IMR-90 (cell line): ENCODE measurements around the gene CDC42EP2. TPM values are rescaled to one million over a fixed set of nuclear protein-coding genes. Genes with fewer than 3 reads are reported as not detected.

Experiments
- ATAC-seq: fragments of 200-7000 bp; cut with Tn5 transposase; 2 replicates; pipeline ENCODE4 v1.9.1; 2020; ENCODE audit warnings: low read depth, mild to moderate bottlenecking, moderate library complexity
- BruUV-seq: library from RNA; stranded (reverse); fragments of 400-500 nt; replicated peaks from 2 replicates; lab custom pipeline; 2021; lab: Mats Ljungman, UMichigan
- CTCF ChIA-PET: fragments of 300-600 bp; formaldehyde crosslinking; extraction: SDS; loops from one replicate; lab custom pipeline; 2021; ENCODE audit warnings: antibody characterized with exemption; lab: Yijun Ruan, JAX
- POLR2A ChIA-PET: fragments of 300-600 bp; sonication (Branson Sonifier 250); formaldehyde crosslinking; loops from one replicate; lab custom pipeline; 2022; ENCODE audit warnings: antibody characterized with exemption; ENCODE audit not compliant: unreplicated experiment; lab: Charles Lee
- DNase-seq: peaks from one replicate; pipeline ENCODE4 v3.0.0; 2013
- H2AFZ ChIP-seq: replicated peaks from 2 replicates; pipeline ENCODE3; 2013; ENCODE audit warnings: low read length, mild to moderate bottlenecking; ENCODE audit not compliant: poor library complexity
- H2AK5ac ChIP-seq: 2 replicates; pipeline ENCODE4 v1.6.1; 2013; ENCODE audit warnings: low read depth, low read length, inconsistent platforms
- H2AK9ac ChIP-seq: replicated peaks from 2 replicates; pipeline ENCODE3; 2013; ENCODE audit warnings: mild to moderate bottlenecking, low read depth, low read length, moderate library complexity; ENCODE audit not compliant: poor library complexity
- H2BK120ac ChIP-seq: 2 replicates; pipeline ENCODE4 v1.6.1; 2013; ENCODE audit warnings: low read depth, low read length, inconsistent platforms
- H2BK15ac ChIP-seq: 3 replicates; pipeline ENCODE4 v1.6.1; 2013; ENCODE audit warnings: low read depth, low read length, inconsistent platforms
- H2BK20ac ChIP-seq: 2 replicates; pipeline ENCODE4 v1.6.1; 2013; ENCODE audit warnings: low read depth, mild to moderate bottlenecking, inconsistent platforms, low read length, moderate library complexity
- H2BK5ac ChIP-seq: 2 replicates; pipeline ENCODE4 v1.6.1; 2013; ENCODE audit warnings: mild to moderate bottlenecking, low read depth, low read length, inconsistent platforms; ENCODE audit not compliant: poor library complexity, severe bottlenecking
- H3K14ac ChIP-seq: replicated peaks from 2 replicates; pipeline ENCODE4 v1.6.1; 2013; ENCODE audit warnings: low read depth, low read length, inconsistent platforms
- H3K18ac ChIP-seq: 2 replicates; pipeline ENCODE4 v1.6.1; 2013; ENCODE audit warnings: low read depth, low read length, control low read depth
- H3K23ac ChIP-seq: 2 replicates; pipeline ENCODE4 v1.6.1; 2013; ENCODE audit warnings: low read depth, low read length, inconsistent platforms
- H3K27ac ChIP-seq: 2 replicates; pipeline ENCODE4 v1.5.1; 2013; ENCODE audit warnings: mild to moderate bottlenecking, control low read depth, low read length; ENCODE audit not compliant: insufficient read depth
- H3K27me3 ChIP-seq: 2 replicates; pipeline ENCODE4 v1.6.1; 2013; ENCODE audit warnings: low read length; ENCODE audit not compliant: control insufficient read depth, insufficient read depth
- H3K36me3 ChIP-seq: 2 replicates; pipeline ENCODE4 v1.6.1; 2013; ENCODE audit warnings: low read length, mixed read lengths; ENCODE audit not compliant: control insufficient read depth, insufficient read depth
- H3K4ac ChIP-seq: 2 replicates; pipeline ENCODE4 v1.6.1; 2013; ENCODE audit warnings: low read depth, low read length, inconsistent platforms
- H3K4me1 ChIP-seq: 2 replicates; pipeline ENCODE4 v1.6.1; 2013; ENCODE audit warnings: low read length, mixed read lengths; ENCODE audit not compliant: control insufficient read depth, insufficient read depth
- H3K4me2 ChIP-seq: 2 replicates; pipeline ENCODE4 v1.6.1; 2013; ENCODE audit warnings: low read depth, mild to moderate bottlenecking, control low read depth, low read length, moderate library complexity
- H3K4me3 ChIP-seq: 2 replicates; pipeline ENCODE4 v1.5.1; 2013; ENCODE audit warnings: low read depth, mild to moderate bottlenecking, control low read depth, low read length, moderate library complexity; ENCODE audit not compliant: insufficient read depth
- H3K56ac ChIP-seq: 2 replicates; pipeline ENCODE4 v1.6.1; 2013; ENCODE audit warnings: low read length, inconsistent platforms; ENCODE audit not compliant: insufficient read depth; ENCODE audit errors: extremely low read depth
- H3K79me1 ChIP-seq, 2 experiments: 2 replicates each; pipeline ENCODE4 v1.6.1; 2013; ENCODE audit warnings: low read length in 2 of 2, inconsistent platforms in 1 of 2, low read depth in 1 of 2
- H3K9ac ChIP-seq: 2 replicates; pipeline ENCODE4 v1.6.1; 2013; ENCODE audit warnings: low read depth, low read length, control low read depth
- H3K9me1 ChIP-seq: 2 replicates; pipeline ENCODE4 v1.6.1; 2013; ENCODE audit warnings: low read length, inconsistent platforms; ENCODE audit not compliant: insufficient read depth
- H3K9me3 ChIP-seq: 2 replicates; pipeline ENCODE4 v1.6.1; 2013; ENCODE audit warnings: low read length; ENCODE audit not compliant: control insufficient read depth, insufficient read depth
- H4K20me1 ChIP-seq: 2 replicates; pipeline ENCODE4 v1.6.1; 2013; ENCODE audit warnings: low read length, inconsistent platforms; ENCODE audit not compliant: insufficient read depth
- H4K5ac ChIP-seq: 2 replicates; pipeline ENCODE4 v1.6.1; 2013; ENCODE audit warnings: mild to moderate bottlenecking, low read depth, low read length, control low read depth
- H4K8ac ChIP-seq, 2 experiments: 2 replicates each; pipeline ENCODE4 v1.6.1; 2013; ENCODE audit warnings: low read depth in 2 of 2, low read length in 2 of 2, control low read depth in 1 of 2, inconsistent platforms in 1 of 2
- H4K91ac ChIP-seq: 2 replicates; pipeline ENCODE4 v1.6.1; 2013; ENCODE audit warnings: low read depth, low read length, inconsistent platforms; ENCODE audit not compliant: insufficient read depth
- BHLHE40 ChIP-seq: fragments of 150-350 bp; IDR thresholded peaks from 2 replicates; pipeline ENCODE4 v1.6.1; 2016; ENCODE audit warnings: mild to moderate bottlenecking, low read depth, low read length
- CEBPB ChIP-seq: IDR thresholded peaks from 2 replicates; pipeline ENCODE4 v1.6.1; 2012; ENCODE audit warnings: low read depth, low read length, improper control_type of control experiment
- CHD1 ChIP-seq: IDR thresholded peaks from 2 replicates; pipeline ENCODE4 v1.6.1; 2012; ENCODE audit warnings: low read depth, low read length, improper control_type of control experiment
- CTCF ChIP-seq: conservative IDR thresholded peaks from 2 replicates; pipeline ENCODE4 v1.5.1; 2012; ENCODE audit warnings: mild to moderate bottlenecking, low read depth, low read length, improper control_type of control experiment
- FOS ChIP-seq: fragments of 150-350 bp; IDR thresholded peaks from 2 replicates; pipeline ENCODE4 v1.6.1; 2016; ENCODE audit warnings: low read depth, low read length
- MAFK ChIP-seq: IDR thresholded peaks from 2 replicates; pipeline ENCODE4 v1.6.1; 2012; ENCODE audit warnings: low read depth, low read length, improper control_type of control experiment
- MAZ ChIP-seq: IDR thresholded peaks from 2 replicates; pipeline ENCODE4 v1.6.1; 2012; ENCODE audit warnings: low read depth, mild to moderate bottlenecking, low read length, improper control_type of control experiment, moderate library complexity, borderline replicate concordance
- MXI1 ChIP-seq: IDR thresholded peaks from 2 replicates; pipeline ENCODE4 v1.6.1; 2012; ENCODE audit warnings: low read depth, mild to moderate bottlenecking, low read length, moderate library complexity, borderline replicate concordance
- NFE2L2 ChIP-seq: fragments of 150-350 bp; IDR thresholded peaks from 2 replicates; pipeline ENCODE4 v1.6.1; 2016; ENCODE audit warnings: low read depth, mild to moderate bottlenecking, low read length
- POLR2A ChIP-seq: IDR thresholded peaks from 2 replicates; pipeline ENCODE4 v1.6.1; 2012; ENCODE audit warnings: mild to moderate bottlenecking, low read depth, low read length
- RCOR1 ChIP-seq: IDR thresholded peaks from 2 replicates; pipeline ENCODE4 v1.6.1; 2012; ENCODE audit warnings: mild to moderate bottlenecking, low read length, improper control_type of control experiment; ENCODE audit not compliant: insufficient replicate concordance
- RFX5 ChIP-seq: IDR thresholded peaks from 2 replicates; pipeline ENCODE4 v1.8.0; 2012; ENCODE audit warnings: low read depth, mild to moderate bottlenecking, low read length, moderate library complexity
- SMC3 ChIP-seq: fragments of 150-350 bp; IDR thresholded peaks from 2 replicates; pipeline ENCODE4 v1.6.1; 2016; ENCODE audit warnings: low read depth, mild to moderate bottlenecking, antibody characterized with exemption, low read length, moderate library complexity
- USF2 ChIP-seq: fragments of 150-350 bp; IDR thresholded peaks from 2 replicates; pipeline ENCODE4 v1.6.1; 2017; ENCODE audit warnings: mild to moderate bottlenecking, antibody characterized with exemption, low read length, low read depth
- WGBS, 2 experiments: methylation state at CpG; one replicate each; pipeline versions ENCODE4 v1.1.5 to v1.1.7; 2013; ENCODE audit warnings: missing lambda C conversion rate in 2 of 2; ENCODE audit not compliant: insufficient read length in 1 of 2; ENCODE audit errors: extremely low coverage in 2 of 2; 5-methylcytosine and 5-hydroxymethylcytosine counted together
- dilution Hi-C: fragments of 300-500 bp; cut with HindIII; formaldehyde crosslinking; loops from one replicate; pipeline ENCODE4 v1.14.3; 2018; ENCODE audit warnings: low sequenced_read_pairs; ENCODE audit not compliant: unreplicated experiment
- in situ Hi-C: fragments of 300-500 bp; cut with MboI; formaldehyde crosslinking; loops from 3 replicates; pipeline ENCODE4 v1.14.3; 2019; ENCODE audit warnings: low sequenced_read_pairs, inconsistent platforms, mixed read lengths
- intact Hi-C: fragments of 100-400 bp; cut with micrococcal nuclease; formaldehyde crosslinking; loops from 2 replicates; pipeline ENCODE4 v1.10.0; 2022
- polyA plus RNA-seq, 3 experiments: library from polyadenylated mRNA; depleted of rRNA; stranded (reverse); fragments of >200 nt; gene quantifications; 2 replicates each; pipeline ENCODE4 v1.2.3, GENCODE V29; 2012; ENCODE audit warnings: low replicate concordance in 1 of 3
- total RNA-seq: library from RNA; depleted of rRNA; stranded (reverse); fragments of >200 nt; gene quantifications from 2 replicates; pipeline ENCODE4 v1.2.3, GENCODE V29; 2012

Gene CDC42EP2
- total and polyA plus RNA-seq, 2 of the 4 experiments (the other 2 are of a cell fraction), result 5.2 to 27.5 TPM

- no TSS peak for BruUV-seq
- H3K27ac ChIP-seq, result peak overlapping the region; percentile 84; the same call in 1 of the 2 replicates
- peak overlapping the region in 1 of 2 experiments; percentile 55; a peak in 2 of 4 replicates for H4K8ac ChIP-seq
- H3K14ac ChIP-seq, result peak overlapping the region; percentile 58; the same call in 1 of the 2 replicates
- no peaks in the 10 kb centered on the region for H3K36me3 ChIP-seq
- peaks cover 7 to 56% of the 10 kb centered on the region in 2 experiments; a peak in 3 of 4 replicates for H3K79me1 ChIP-seq
- H2AFZ ChIP-seq, result no peak overlapping the region
- H2BK5ac ChIP-seq, result peak overlapping the region; percentile 65
- peaks cover 48% of the 10 kb centered on the region for H3K4me1 ChIP-seq
- dilution Hi-C loops, result no loop called here
- peaks cover 53% of the 10 kb centered on the region for H3K9me1 ChIP-seq
- peak overlapping the region; percentile 84 for H2AK5ac ChIP-seq
- H3K4me3 ChIP-seq, result no peak overlapping the region
- H2BK120ac ChIP-seq, result peak overlapping the region; percentile 76
- DNase-seq, result peak; percentile 90
- peak overlapping the region; percentile 34; the same call in 1 of the 2 replicates for H3K23ac ChIP-seq
- H3K9ac ChIP-seq, result 0 out of 2 replicates have a peak overlapping the region, but pooled peaks have one; percentile 12
- H3K56ac ChIP-seq, result no peak overlapping the region
- H3K4ac ChIP-seq, result peak overlapping the region; percentile 82
- no CpG with 5 or more reads among the region's 17 CpGs for WGBS, 2 experiments
- 0 out of 2 replicates have a peak overlapping the region, but pooled peaks have one; percentile 12 for H4K91ac ChIP-seq
- peak overlapping the region; percentile 53 for H2BK20ac ChIP-seq
- H3K18ac ChIP-seq, result peak overlapping the region; percentile 40; the same call in 1 of the 2 replicates
- CTCF ChIA-PET, result interaction anchor here (2.1 kb wide), 1 partner anchor 10 kb away, joined by 6 read pairs; no protein-coding TSS in a partner anchor
- ATAC-seq, result peak; percentile 51
- peak overlapping the region; percentile 20 for H2AK9ac ChIP-seq
- TF ChIP-seq CHD1 (no peak), MXI1 (0 out of 2 replicates have a peak, but pooled peaks have one; percentile 17), POLR2A (no peak), NFE2L2 (no peak), SMC3 (no peak), MAFK (no peak), USF2 (no peak), CEBPB (peak; percentile 53; the same call in 1 of the 2 replicates), RCOR1 (no peak), CTCF (no peak), RFX5 (no peak), MAZ (0 out of 2 replicates have a peak, but pooled peaks have one; percentile 3), FOS (peak; percentile 67), BHLHE40 (peak; percentile 84)
- in situ Hi-C loops, result no loop called here
- no peaks in the 10 kb centered on the region for H3K9me3 ChIP-seq
- intact Hi-C loops, result no loop called here
- H3K4me2 ChIP-seq, result peak overlapping the region; percentile 39
- H3K27me3 ChIP-seq, result no peaks in the 10 kb centered on the region
- peaks cover 9% of the 10 kb centered on the region for H4K20me1 ChIP-seq
- H2BK15ac ChIP-seq, result peak overlapping the region; percentile 7; the same call in 1 of the 3 replicates
- peak overlapping the region; percentile 51 for H4K5ac ChIP-seq
- POLR2A ChIA-PET, result interaction anchor here (0.5 kb wide), 1 partner anchor 134 kb away, joined by 5 read pairs; no protein-coding TSS in a partner anchor
Measured at GRCh38 chr11:65305501-65306268, 9.0 kb upstream of the CDC42EP2 start.
